ACHN (cell line): ENCODE results near the gene SNTA1.

Source experiments
- DNase-seq: peaks from one replicate; pipeline ENCODE4 v3.0.0-alpha.2; 2015
- in situ Hi-C: cut with HindIII; loops from 2 replicates; pipeline ENCODE4 v1.10.0; 2017; ENCODE audit warnings: low sequenced_read_pairs, low pct_ligation_motif_present, low pct_unique_long_range_greater_than_20kb

SNTA1 gene

GRCh38 chr20:33359399-33360261, 83.9 kb downstream of the SNTA1 start:
- in situ Hi-C loops, result no loop called here
- DNase-seq, result no peak
